ENCODE data around the gene TXNRD2.

TXNRD2 gene

DNA sequence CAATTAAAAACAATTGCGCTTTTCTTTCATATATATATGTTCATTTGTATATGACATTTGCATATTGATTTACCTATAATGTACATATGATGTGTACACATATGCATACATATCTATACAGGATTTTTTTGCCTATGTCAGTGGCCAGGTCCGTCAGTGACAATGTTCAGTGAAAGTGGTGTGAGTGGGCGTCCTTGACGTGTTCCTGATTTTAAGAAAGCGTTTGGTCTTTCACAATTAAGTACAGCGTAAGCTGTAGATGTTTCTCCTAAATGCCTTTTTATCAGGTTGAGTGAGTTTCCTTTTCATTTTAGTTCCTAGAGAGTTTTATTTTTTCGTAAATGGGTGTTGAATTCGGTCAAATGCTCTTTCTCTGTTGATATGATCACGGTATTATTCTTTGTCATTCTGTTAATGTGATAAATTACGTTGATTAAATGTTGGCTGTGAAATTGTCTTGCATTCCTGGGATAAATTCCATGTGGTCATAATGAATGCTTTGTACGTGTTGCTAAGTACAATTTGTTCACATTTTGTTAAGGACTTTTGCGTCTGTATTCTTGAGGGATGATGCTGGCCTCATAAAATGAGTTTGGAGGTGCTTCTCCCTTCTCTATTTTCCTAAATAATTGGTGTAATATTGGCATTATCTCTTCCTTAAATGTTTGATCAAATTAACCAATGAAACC is 76.3 kb downstream of the TXNRD2 start:
- H4K8ac ChIP-seq (ENCODE audit: low read depth, low read length): no peak overlapping the region
- no peaks in the 10 kb centered on the region for H3K36me3 ChIP-seq (replicated peaks in 1 of 2; ENCODE audit: control insufficient read depth in 2 of 2, insufficient read depth in 2 of 2, low read length in 2 of 2)
- no peaks in the 10 kb centered on the region for H3K9me3 ChIP-seq (replicated peaks in 1 of 2; ENCODE audit: control insufficient read depth in 2 of 2, insufficient read depth in 1 of 2, low read depth in 1 of 2, low read length in 2 of 2)
- H2BK5ac ChIP-seq (ENCODE audit: low read length): no peak overlapping the region
- no peak overlapping the region for H3K9ac ChIP-seq (ENCODE audit: low read depth, low read length, poor library complexity)
- no peak overlapping the region for H3K14ac ChIP-seq (ENCODE audit: low read length)
- H4K91ac ChIP-seq (ENCODE audit: low read depth, low read length, poor library complexity): no peak overlapping the region
- H3K4me2 ChIP-seq (ENCODE audit: insufficient read depth, low read length, poor library complexity, severe bottlenecking): no peak overlapping the region
- no peak overlapping the region for H2BK12ac ChIP-seq (ENCODE audit: low read length)
- no peak overlapping the region for H2AK5ac ChIP-seq (ENCODE audit: low read depth, low read length)
- H2BK120ac ChIP-seq (ENCODE audit: low read depth, low read length): no peak overlapping the region
- H2AFZ ChIP-seq (ENCODE audit: low read length): no peak overlapping the region
- H3K23ac ChIP-seq (ENCODE audit: low read depth, low read length, poor library complexity): no peak overlapping the region
- WGBS, 2 donors (ENCODE audit: extremely low coverage in 2 of 2, insufficient read length in 2 of 2, insufficient replicate concordance in 1 of 2): no CpG with 5 or more reads among the region's 12 CpGs
- H3K4me1 ChIP-seq (ENCODE audit: control insufficient read depth in 2 of 2, insufficient read depth in 1 of 2, low read depth in 1 of 2, low read length in 2 of 2): no peaks in the 10 kb centered on the region
- H3K18ac ChIP-seq (ENCODE audit: low read length): no peak overlapping the region
- no peak overlapping the region for H3K4ac ChIP-seq (ENCODE audit: low read length)
- H2BK15ac ChIP-seq (ENCODE audit: low read length): no peak overlapping the region
- peaks cover 1% of the 10 kb centered on the region for H3K79me1 ChIP-seq (ENCODE audit: low read depth, low read length)
- H3K4me3 ChIP-seq (ENCODE audit: low read length in 2 of 2): no peak overlapping the region
- DNase-seq (ENCODE audit: low spot score): no peak
- H3K27me3 ChIP-seq (ENCODE audit: control insufficient read depth in 3 of 3, insufficient read depth in 3 of 3, low read depth in 1 of 3, low read length in 3 of 3): no peaks in the 10 kb centered on the region
- no peak overlapping the region for H3K27ac ChIP-seq (replicated peaks; ENCODE audit: low read length)

DNA sequence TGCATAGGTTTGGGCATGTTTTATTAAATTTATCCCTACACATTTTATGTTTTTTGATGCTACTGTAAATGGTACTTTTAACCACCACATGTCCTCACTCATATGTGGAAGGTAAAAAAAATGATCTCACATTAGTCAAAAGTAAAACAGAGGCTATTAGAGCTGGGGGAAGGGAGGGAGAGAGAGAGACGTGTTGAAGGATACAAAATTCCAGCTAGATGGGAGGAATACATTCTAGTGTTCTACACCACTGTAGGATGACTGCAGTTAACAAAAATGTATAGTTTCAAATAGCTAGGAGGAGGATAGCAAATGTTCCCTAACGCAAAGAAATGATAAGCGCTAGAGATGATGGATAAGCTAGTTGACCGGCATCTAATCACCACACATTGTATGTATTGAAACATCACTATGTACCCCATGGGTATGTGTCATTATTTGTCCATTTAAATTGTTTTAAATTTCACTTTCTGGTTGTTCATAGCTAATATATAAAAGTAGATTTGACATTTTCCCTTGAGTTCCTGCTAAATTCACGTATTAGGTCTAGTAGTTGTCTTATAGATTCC is 77.0 kb downstream of the TXNRD2 start:
- Histone ChIP-seq H3K27ac (replicated peaks; ENCODE audit: low read length) (no peak overlapping the region), H3K23ac (ENCODE audit: low read depth, low read length, poor library complexity) (no peak overlapping the region), H3K4me3 (ENCODE audit: low read length in 2 of 2) (no peak overlapping the region), H3K79me1 (ENCODE audit: low read depth, low read length) (no peaks in the 10 kb centered on the region), H3K27me3 (ENCODE audit: control insufficient read depth in 3 of 3, insufficient read depth in 3 of 3, low read depth in 1 of 3, low read length in 3 of 3) (no peaks in the 10 kb centered on the region), H2AK5ac (ENCODE audit: low read depth, low read length) (no peak overlapping the region), H3K36me3 (replicated peaks in 1 of 2; ENCODE audit: control insufficient read depth in 2 of 2, insufficient read depth in 2 of 2, low read length in 2 of 2) (no peaks in the 10 kb centered on the region), H3K9me3 (replicated peaks in 1 of 2; ENCODE audit: control insufficient read depth in 2 of 2, insufficient read depth in 1 of 2, low read depth in 1 of 2, low read length in 2 of 2) (no peaks in the 10 kb centered on the region), H2BK5ac (ENCODE audit: low read length) (no peak overlapping the region), H2BK15ac (ENCODE audit: low read length) (no peak overlapping the region), H3K4me1 (ENCODE audit: control insufficient read depth in 2 of 2, insufficient read depth in 1 of 2, low read depth in 1 of 2, low read length in 2 of 2) (no peaks in the 10 kb centered on the region), H3K18ac (ENCODE audit: low read length) (no peak overlapping the region), H3K14ac (ENCODE audit: low read length) (no peak overlapping the region), H2BK120ac (ENCODE audit: low read depth, low read length) (no peak overlapping the region), H3K4me2 (ENCODE audit: insufficient read depth, low read length, poor library complexity, severe bottlenecking) (no peak overlapping the region), H3K4ac (ENCODE audit: low read length) (no peak overlapping the region), H2BK12ac (ENCODE audit: low read length) (no peak overlapping the region), H2AFZ (ENCODE audit: low read length) (no peak overlapping the region), H4K8ac (ENCODE audit: low read depth, low read length) (no peak overlapping the region), H4K91ac (ENCODE audit: low read depth, low read length, poor library complexity) (no peak overlapping the region), H3K9ac (ENCODE audit: low read depth, low read length, poor library complexity) (no peak overlapping the region)
- no CpG with 5 or more reads among the region's 5 CpGs for WGBS, 2 donors (ENCODE audit: extremely low coverage in 2 of 2, insufficient read length in 2 of 2, insufficient replicate concordance in 1 of 2)
- no peak for DNase-seq (ENCODE audit: low spot score)

DNA sequence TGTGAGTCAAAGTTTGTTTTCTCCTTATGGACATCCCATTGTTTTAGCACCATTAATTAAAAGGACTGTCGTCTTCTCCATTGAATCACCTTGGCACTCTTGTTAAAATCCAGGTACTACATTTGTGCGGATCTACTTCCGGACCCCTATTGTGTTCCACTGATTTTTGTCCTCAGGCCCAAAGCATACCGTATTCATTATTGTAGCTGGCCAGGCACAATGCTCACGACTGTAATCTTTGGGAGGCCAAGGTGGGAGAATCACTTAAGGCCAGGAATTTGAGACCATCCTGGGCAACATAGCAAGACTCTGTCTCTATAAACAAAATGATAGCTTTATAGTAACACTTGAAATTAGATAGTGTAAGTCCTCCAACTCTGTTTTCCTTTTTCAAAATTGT is 78.0 kb downstream of the TXNRD2 start:
- Histone ChIP-seq H2BK5ac (ENCODE audit: low read length) (no peak overlapping the region), H4K91ac (ENCODE audit: low read depth, low read length, poor library complexity) (no peak overlapping the region), H3K14ac (ENCODE audit: low read length) (no peak overlapping the region), H3K4me3 (ENCODE audit: low read length in 2 of 2) (no peak overlapping the region), H3K9me3 (replicated peaks in 1 of 2; ENCODE audit: control insufficient read depth in 2 of 2, insufficient read depth in 1 of 2, low read depth in 1 of 2, low read length in 2 of 2) (no peaks in the 10 kb centered on the region), H4K8ac (ENCODE audit: low read depth, low read length) (no peak overlapping the region), H3K4ac (ENCODE audit: low read length) (no peak overlapping the region), H2BK120ac (ENCODE audit: low read depth, low read length) (no peak overlapping the region), H3K4me2 (ENCODE audit: insufficient read depth, low read length, poor library complexity, severe bottlenecking) (no peak overlapping the region), H3K18ac (ENCODE audit: low read length) (no peak overlapping the region), H3K9ac (ENCODE audit: low read depth, low read length, poor library complexity) (no peak overlapping the region), H3K27ac (replicated peaks; ENCODE audit: low read length) (no peak overlapping the region), H3K36me3 (replicated peaks in 1 of 2; ENCODE audit: control insufficient read depth in 2 of 2, insufficient read depth in 2 of 2, low read length in 2 of 2) (no peaks in the 10 kb centered on the region), H2AK5ac (ENCODE audit: low read depth, low read length) (no peak overlapping the region), H2AFZ (ENCODE audit: low read length) (no peak overlapping the region), H3K23ac (ENCODE audit: low read depth, low read length, poor library complexity) (no peak overlapping the region), H2BK15ac (ENCODE audit: low read length) (no peak overlapping the region), H2BK12ac (ENCODE audit: low read length) (no peak overlapping the region), H3K27me3 (ENCODE audit: control insufficient read depth in 3 of 3, insufficient read depth in 3 of 3, low read depth in 1 of 3, low read length in 3 of 3) (no peaks in the 10 kb centered on the region), H3K4me1 (ENCODE audit: control insufficient read depth in 2 of 2, insufficient read depth in 1 of 2, low read depth in 1 of 2, low read length in 2 of 2) (no peaks in the 10 kb centered on the region), H3K79me1 (ENCODE audit: low read depth, low read length) (no peaks in the 10 kb centered on the region)
- no peak for DNase-seq (ENCODE audit: low spot score)
- WGBS, 2 donors (ENCODE audit: extremely low coverage in 2 of 2, insufficient read length in 2 of 2, insufficient replicate concordance in 1 of 2): no CpG with 5 or more reads among the region's 5 CpGs

DNA sequence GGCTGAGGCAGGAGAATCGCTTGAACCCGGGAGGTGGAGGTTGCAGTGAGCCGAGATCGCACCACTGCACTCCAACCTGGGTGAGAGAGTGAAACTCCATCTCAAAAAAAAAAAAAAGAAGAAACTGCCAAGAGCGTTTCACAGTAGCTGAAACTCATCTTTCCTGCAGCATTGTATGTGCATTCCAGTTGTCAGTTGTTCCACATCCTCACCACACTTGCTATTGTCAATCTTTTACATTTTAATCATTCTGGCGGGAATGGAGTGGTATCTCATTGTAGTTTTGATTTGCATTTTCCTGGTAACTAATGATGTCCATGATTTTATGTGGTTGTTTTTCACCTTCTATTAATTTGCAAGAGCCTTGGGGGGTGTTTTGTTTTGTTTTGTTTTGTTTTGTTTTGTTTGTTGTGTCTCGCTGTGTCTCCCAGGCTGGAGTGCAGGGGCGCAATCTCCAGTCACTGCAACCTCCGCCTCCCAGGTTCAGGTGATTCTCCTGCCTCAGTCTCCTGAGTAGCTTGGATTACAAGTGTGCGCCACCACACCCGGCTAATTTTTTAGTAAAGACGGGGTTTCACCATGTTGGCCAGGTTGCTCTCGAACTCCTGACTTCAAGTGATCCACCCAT is 78.9 kb downstream of the TXNRD2 start:
- Histone ChIP-seq H3K18ac (ENCODE audit: low read length) (no peak overlapping the region), H3K36me3 (replicated peaks in 1 of 2; ENCODE audit: control insufficient read depth in 2 of 2, insufficient read depth in 2 of 2, low read length in 2 of 2) (no peaks in the 10 kb centered on the region), H4K91ac (ENCODE audit: low read depth, low read length, poor library complexity) (no peak overlapping the region), H4K8ac (ENCODE audit: low read depth, low read length) (no peak overlapping the region), H2AK5ac (ENCODE audit: low read depth, low read length) (no peak overlapping the region), H3K23ac (ENCODE audit: low read depth, low read length, poor library complexity) (no peak overlapping the region), H3K4ac (ENCODE audit: low read length) (no peak overlapping the region), H2BK15ac (ENCODE audit: low read length) (no peak overlapping the region), H3K9ac (ENCODE audit: low read depth, low read length, poor library complexity) (no peak overlapping the region), H3K9me3 (replicated peaks in 1 of 2; ENCODE audit: control insufficient read depth in 2 of 2, insufficient read depth in 1 of 2, low read depth in 1 of 2, low read length in 2 of 2) (no peaks in the 10 kb centered on the region), H3K27ac (replicated peaks; ENCODE audit: low read length) (no peak overlapping the region), H2BK120ac (ENCODE audit: low read depth, low read length) (no peak overlapping the region), H2AFZ (ENCODE audit: low read length) (no peak overlapping the region), H3K4me3 (ENCODE audit: low read length in 2 of 2) (no peak overlapping the region), H3K4me1 (ENCODE audit: control insufficient read depth in 2 of 2, insufficient read depth in 1 of 2, low read depth in 1 of 2, low read length in 2 of 2) (no peaks in the 10 kb centered on the region), H3K27me3 (ENCODE audit: control insufficient read depth in 3 of 3, insufficient read depth in 3 of 3, low read depth in 1 of 3, low read length in 3 of 3) (no peaks in the 10 kb centered on the region), H2BK5ac (ENCODE audit: low read length) (no peak overlapping the region), H3K4me2 (ENCODE audit: insufficient read depth, low read length, poor library complexity, severe bottlenecking) (no peak overlapping the region), H2BK12ac (ENCODE audit: low read length) (no peak overlapping the region), H3K14ac (ENCODE audit: low read length) (no peak overlapping the region), H3K79me1 (ENCODE audit: low read depth, low read length) (no peaks in the 10 kb centered on the region)
- no CpG with 5 or more reads among the region's 13 CpGs for WGBS, 2 donors (ENCODE audit: extremely low coverage in 2 of 2, insufficient read length in 2 of 2, insufficient replicate concordance in 1 of 2)
- DNase-seq (ENCODE audit: low spot score): no peak

Measured in neuronal stem cell (in vitro differentiated cells).